Mesendoderm (in vitro differentiated cells): ENCODE measurements around the gene PRR32.

Experiments used
- DNase-seq: peaks from one replicate; pipeline ENCODE4 v3.0.0; 2013
- H2AK5ac ChIP-seq: 2 replicates; pipeline ENCODE4 v1.6.1; 2013; ENCODE audit warnings: low read length, inconsistent platforms
- H2BK120ac ChIP-seq: 2 replicates; pipeline ENCODE4 v1.6.1; 2013; ENCODE audit warnings: low read depth, mild to moderate bottlenecking, low read length, moderate library complexity, mixed read lengths
- H2BK15ac ChIP-seq: replicated peaks from 2 replicates; pipeline ENCODE4 v1.6.1; 2013; ENCODE audit warnings: low read depth, mild to moderate bottlenecking, moderate library complexity
- H2BK5ac ChIP-seq: 2 replicates; pipeline ENCODE4 v1.6.1; 2013; ENCODE audit warnings: low read length, inconsistent platforms
- H3K18ac ChIP-seq: 2 replicates; pipeline ENCODE4 v1.6.1; 2013; ENCODE audit warnings: mild to moderate bottlenecking, low read length, mixed read lengths
- H3K23ac ChIP-seq: one replicate; pipeline ENCODE4 v1.6.1; 2013; ENCODE audit warnings: low read length
- H3K27ac ChIP-seq: 2 replicates; pipeline ENCODE4 v1.5.1; 2013; ENCODE audit warnings: low read depth, mild to moderate bottlenecking, inconsistent platforms, low read length, moderate library complexity
- H3K27me3 ChIP-seq: 2 replicates; pipeline ENCODE4 v1.6.1; 2013; ENCODE audit warnings: low read length, control low read depth, mild to moderate bottlenecking, inconsistent platforms; ENCODE audit not compliant: insufficient read depth, poor library complexity
- H3K36me3 ChIP-seq: 2 replicates; pipeline ENCODE4 v1.6.1; 2013; ENCODE audit warnings: low read length, inconsistent platforms; ENCODE audit not compliant: control insufficient read depth, insufficient read depth
- H3K4ac ChIP-seq: one replicate; pipeline ENCODE4 v1.6.1; 2013; ENCODE audit warnings: low read depth, mild to moderate bottlenecking, low read length, moderate library complexity
- H3K4me1 ChIP-seq: 2 replicates; pipeline ENCODE4 v1.6.1; 2013; ENCODE audit warnings: low read depth, low read length, inconsistent platforms; ENCODE audit not compliant: control insufficient read depth
- H3K4me2 ChIP-seq: 2 replicates; pipeline ENCODE4 v1.6.1; 2013; ENCODE audit warnings: low read length
- H3K4me3 ChIP-seq: 2 replicates; pipeline ENCODE4 v1.5.1; 2013; ENCODE audit warnings: mild to moderate bottlenecking, low read length
- H3K56ac ChIP-seq: one replicate; pipeline ENCODE4 v1.6.1; 2013; ENCODE audit warnings: low read length
- H3K79me1 ChIP-seq: 2 replicates; pipeline ENCODE4 v1.6.1; 2013; ENCODE audit warnings: low read length, inconsistent platforms
- H3K79me2 ChIP-seq: 2 replicates; pipeline ENCODE4 v1.6.1; 2013; ENCODE audit warnings: mild to moderate bottlenecking, low read length; ENCODE audit not compliant: control insufficient read depth, insufficient read depth
- H3K9ac ChIP-seq: 2 replicates; pipeline ENCODE4 v1.6.1; 2013; ENCODE audit warnings: low read length, inconsistent platforms
- H4K5ac ChIP-seq: one replicate; pipeline ENCODE4 v1.6.1; 2013; ENCODE audit warnings: low read length
- H4K8ac ChIP-seq: one replicate; pipeline ENCODE4 v1.6.1; 2013; ENCODE audit warnings: low read depth, mild to moderate bottlenecking, control low read depth, low read length, moderate library complexity
- WGBS: extraction: QIAGEN DNeasy Blood & Tissue Kit; methylation state at CpG from one replicate; pipeline ENCODE4 v1.1.7; 2013; ENCODE audit warnings: low lambda C conversion rate, missing lambda C conversion rate; ENCODE audit not compliant: insufficient coverage; ENCODE audit errors: extremely low coverage; 5-methylcytosine and 5-hydroxymethylcytosine counted together

The PRR32 gene

DNA sequence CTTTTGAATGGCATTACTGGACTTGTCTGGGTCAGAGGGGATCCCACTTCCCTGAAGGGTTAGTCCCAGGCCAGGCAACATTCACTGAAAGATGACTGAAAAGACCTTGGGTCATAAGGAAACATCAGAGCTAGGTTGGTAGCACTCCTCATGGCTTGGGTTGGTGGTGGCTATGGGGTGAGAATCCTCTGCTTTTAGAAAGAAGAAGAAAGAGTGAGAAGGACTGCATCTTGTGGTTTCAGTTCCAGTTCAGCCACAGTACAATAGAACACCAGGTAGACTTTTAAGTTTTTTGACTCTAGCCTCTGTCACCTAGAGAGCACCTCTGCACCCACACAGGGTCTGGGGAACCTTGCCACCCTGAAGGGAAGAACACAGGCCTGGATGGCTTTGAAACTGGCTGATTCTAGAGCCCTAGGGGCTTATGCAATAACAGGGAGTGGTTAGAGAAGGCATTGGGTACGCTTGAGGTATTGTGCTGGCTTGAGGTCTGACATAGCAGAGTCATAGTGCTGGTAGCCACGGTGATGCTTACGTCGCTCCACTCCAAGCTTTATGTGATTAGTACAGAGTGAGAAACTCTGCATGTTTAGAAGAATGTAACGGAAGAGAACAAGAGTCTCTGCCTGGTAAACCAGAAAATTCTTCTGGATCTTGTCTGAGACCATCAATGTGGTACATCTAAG, 36.5 kb downstream of the PRR32 start:
- Histone ChIP-seq H3K9ac (no peak overlapping the region), H2BK15ac (no peak overlapping the region), H4K8ac (no peak overlapping the region), H3K27ac (no peak overlapping the region), H3K23ac (no peak overlapping the region), H3K36me3 (no peaks in the 10 kb centered on the region), H3K18ac (no peak overlapping the region), H2AK5ac (no peak overlapping the region), H2BK5ac (no peak overlapping the region), H3K27me3 (no peaks in the 10 kb centered on the region), H3K4me3 (no peak overlapping the region), H4K5ac (no peak overlapping the region), H3K4me2 (no peak overlapping the region), H3K79me2 (no peaks in the 10 kb centered on the region), H3K79me1 (no peaks in the 10 kb centered on the region), H3K56ac (no peak overlapping the region), H2BK120ac (no peak overlapping the region), H3K4ac (no peak overlapping the region), H3K4me1 (no peaks in the 10 kb centered on the region)
- no CpG with 5 or more reads among the region's 5 CpGs for WGBS
- DNase-seq: no peak
